ENCODE data around the gene CFAP46.

- TF ChIP-seq CTCF (IDR thresholded peaks at IDR 0.05; ENCODE audit: control extremely low read depth in 1 of 3, insufficient read depth in 1 of 3, low read depth in 1 of 3, low read length in 3 of 3) = no peak
- no peak for TF ChIP-seq POLR2AphosphoS5 (IDR thresholded peaks at IDR 0.05; ENCODE audit: low read depth, low read length)
- TF ChIP-seq SP1 (IDR thresholded peaks at IDR 0.05; ENCODE audit: low read depth, low read length) = no peak
- TF ChIP-seq POLR2A (IDR thresholded peaks at IDR 0.05; ENCODE audit: control extremely low read depth in 1 of 2, low read depth in 2 of 2, low read length in 2 of 2) = no peak
These were observed 32.0 kb downstream of the CFAP46 start for GRCh38 chr10:132910186-132910880.
